ENCODE measurements around the gene NPLOC4.

- TF ChIP-seq GABPA (IDR thresholded peaks at IDR 0.05; ENCODE audit: low read depth) (no peak), CTCF (IDR thresholded peaks at IDR 0.05) (no peak), JUND (IDR thresholded peaks at IDR 0.05) (no peak), MXI1 (IDR thresholded peaks at IDR 0.05; ENCODE audit: low read depth, low read length) (no peak), POLR2AphosphoS5 (IDR thresholded peaks at IDR 0.05; ENCODE audit: low read depth, low read length) (no peak), RAD21 (IDR thresholded peaks at IDR 0.05; ENCODE audit: low read length) (no peak), RCOR1 (IDR thresholded peaks at IDR 0.05; ENCODE audit: low read length) (no peak), EP300 (IDR thresholded peaks at IDR 0.05; ENCODE audit: borderline replicate concordance in 1 of 2, low read depth in 1 of 2, low read length in 1 of 2) (no peak), FOXJ3 (CRISPR knock-in tag; IDR thresholded peaks at IDR 0.05) (no peak)
- TF ChIP-seq, protein P1, sequence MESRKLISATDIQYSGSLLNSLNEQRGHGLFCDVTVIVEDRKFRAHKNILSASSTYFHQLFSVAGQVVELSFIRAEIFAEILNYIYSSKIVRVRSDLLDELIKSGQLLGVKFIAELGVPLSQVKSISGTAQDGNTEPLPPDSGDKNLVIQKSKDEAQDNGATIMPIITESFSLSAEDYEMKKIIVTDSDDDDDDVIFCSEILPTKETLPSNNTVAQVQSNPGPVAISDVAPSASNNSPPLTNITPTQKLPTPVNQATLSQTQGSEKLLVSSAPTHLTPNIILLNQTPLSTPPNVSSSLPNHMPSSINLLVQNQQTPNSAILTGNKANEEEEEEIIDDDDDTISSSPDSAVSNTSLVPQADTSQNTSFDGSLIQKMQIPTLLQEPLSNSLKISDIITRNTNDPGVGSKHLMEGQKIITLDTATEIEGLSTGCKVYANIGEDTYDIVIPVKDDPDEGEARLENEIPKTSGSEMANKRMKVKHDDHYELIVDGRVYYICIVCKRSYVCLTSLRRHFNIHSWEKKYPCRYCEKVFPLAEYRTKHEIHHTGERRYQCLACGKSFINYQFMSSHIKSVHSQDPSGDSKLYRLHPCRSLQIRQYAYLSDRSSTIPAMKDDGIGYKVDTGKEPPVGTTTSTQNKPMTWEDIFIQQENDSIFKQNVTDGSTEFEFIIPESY (IDR thresholded peaks at IDR 0.05; ENCODE audit: borderline replicate concordance, low read depth), result no peak
- TF ChIP-seq, protein P2, sequence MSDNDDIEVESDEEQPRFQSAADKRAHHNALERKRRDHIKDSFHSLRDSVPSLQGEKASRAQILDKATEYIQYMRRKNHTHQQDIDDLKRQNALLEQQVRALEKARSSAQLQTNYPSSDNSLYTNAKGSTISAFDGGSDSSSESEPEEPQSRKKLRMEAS (IDR thresholded peaks at IDR 0.05; ENCODE audit: low read depth), result no peak
Observed at GRCh38 chr17:81535480-81536298, 101.2 kb downstream of the NPLOC4 start.

Data from SK-N-SH (cell line).